Mesenchymal stem cell (in vitro differentiated cells and primary cell): ENCODE data around the gene CNDP1. TPM values are rescaled to one million over a fixed set of nuclear protein-coding genes. Genes with fewer than 3 reads are reported as not detected.

Experiments used
- DNase-seq: peaks from one replicate; pipeline ENCODE4 v3.0.0-alpha.2; 2013
- H2AFZ ChIP-seq: one replicate; pipeline ENCODE4 v1.6.1; 2013; ENCODE audit warnings: low read depth, mild to moderate bottlenecking, control low read depth, inconsistent platforms, low read length, moderate library complexity
- H2AK5ac ChIP-seq: 2 replicates; pipeline ENCODE4 v1.6.1; 2013; ENCODE audit warnings: low read length, moderate library complexity, mild to moderate bottlenecking, inconsistent platforms; ENCODE audit not compliant: severe bottlenecking
- H2BK120ac ChIP-seq: one replicate; pipeline ENCODE4 v1.6.1; 2013; ENCODE audit warnings: low read depth, mild to moderate bottlenecking, inconsistent platforms, low read length, moderate library complexity
- H2BK12ac ChIP-seq, 2 experiments: one replicate each; pipeline ENCODE4 v1.6.1; 2013; ENCODE audit warnings: inconsistent platforms in 2 of 2, low read length in 2 of 2, mild to moderate bottlenecking in 2 of 2, moderate library complexity in 2 of 2, control low read depth in 1 of 2
- H2BK15ac ChIP-seq: one replicate; pipeline ENCODE4 v1.6.1; 2013; ENCODE audit warnings: mild to moderate bottlenecking, low read depth, inconsistent platforms; ENCODE audit not compliant: poor library complexity, severe bottlenecking
- H2BK5ac ChIP-seq: 2 replicates; pipeline ENCODE4 v1.6.1; 2013; ENCODE audit warnings: low read depth, mild to moderate bottlenecking, low read length, control low read depth, inconsistent platforms; ENCODE audit not compliant: poor library complexity, severe bottlenecking
- H3K14ac ChIP-seq, 2 experiments: one replicate each; pipeline ENCODE4 v1.6.1; 2013; ENCODE audit warnings: inconsistent platforms in 2 of 2, low read length in 2 of 2, control low read depth in 1 of 2, mild to moderate bottlenecking in 1 of 2, moderate library complexity in 1 of 2
- H3K18ac ChIP-seq, 2 experiments: one replicate each; pipeline ENCODE4 v1.6.1; 2013; ENCODE audit warnings: inconsistent platforms in 2 of 2, low read length in 2 of 2, control low read depth in 1 of 2, low read depth in 1 of 2, mild to moderate bottlenecking in 1 of 2
- H3K23ac ChIP-seq, 2 experiments: one replicate each; pipeline ENCODE4 v1.6.1; 2013; ENCODE audit warnings: inconsistent platforms in 2 of 2, low read length in 2 of 2, mild to moderate bottlenecking in 2 of 2, moderate library complexity in 2 of 2, control low read depth in 1 of 2
- H3K27ac ChIP-seq: 2 replicates; pipeline ENCODE4 v1.5.1; 2013; ENCODE audit warnings: mild to moderate bottlenecking, moderate library complexity, low read length, control low read depth, inconsistent platforms; ENCODE audit not compliant: poor library complexity, severe bottlenecking
- H3K27me3 ChIP-seq, 2 experiments: 2 replicates each; pipeline versions ENCODE4 v1.6.1 to v1.7.0; 2013; ENCODE audit warnings: low read length in 2 of 2, mild to moderate bottlenecking in 2 of 2, moderate library complexity in 2 of 2, control low read depth in 1 of 2, inconsistent platforms in 1 of 2; ENCODE audit not compliant: control insufficient read depth in 1 of 2, insufficient read depth in 1 of 2
- H3K36me3 ChIP-seq, 2 experiments: 2 replicates each; pipeline versions ENCODE4 v1.6.1 to v1.7.0; 2013; ENCODE audit warnings: low read length in 2 of 2, control low read depth in 1 of 2, inconsistent platforms in 1 of 2, low read depth in 1 of 2, mild to moderate bottlenecking in 1 of 2; ENCODE audit not compliant: insufficient read depth in 2 of 2, control insufficient read depth in 1 of 2
- H3K4ac ChIP-seq, 2 experiments: one replicate each; pipeline ENCODE4 v1.6.1; 2013; ENCODE audit warnings: inconsistent platforms in 2 of 2, low read length in 2 of 2, mild to moderate bottlenecking in 2 of 2, moderate library complexity in 2 of 2, control low read depth in 1 of 2, low read depth in 1 of 2
- H3K4me1 ChIP-seq: 2 replicates; pipeline ENCODE4 v1.6.1; 2013; ENCODE audit warnings: low read depth, low read length, control low read depth; ENCODE audit not compliant: control insufficient read depth, insufficient read depth
- H3K4me2 ChIP-seq: 2 replicates; pipeline ENCODE4 v1.6.1; 2013; ENCODE audit warnings: low read length, mild to moderate bottlenecking, inconsistent platforms; ENCODE audit not compliant: poor library complexity, severe bottlenecking
- H3K4me3 ChIP-seq, 2 experiments: 2 replicates each; pipeline versions ENCODE4 v1.5.1 to v1.7.0; 2013; ENCODE audit warnings: low read length in 2 of 2, mild to moderate bottlenecking in 2 of 2, control low read depth in 1 of 2, low read depth in 1 of 2; ENCODE audit not compliant: insufficient read depth in 1 of 2
- H3K79me1 ChIP-seq: replicated peaks from 2 replicates; pipeline ENCODE4 v1.6.1; 2013; ENCODE audit warnings: mild to moderate bottlenecking, control low read depth, low read length, inconsistent platforms; ENCODE audit not compliant: poor library complexity, severe bottlenecking
- H3K9ac ChIP-seq: 2 replicates; pipeline ENCODE4 v1.7.0; 2013; ENCODE audit warnings: mild to moderate bottlenecking, low read length, moderate library complexity
- H3K9me3 ChIP-seq: 2 replicates; pipeline ENCODE4 v1.7.0; 2013; ENCODE audit warnings: mild to moderate bottlenecking, low read length; ENCODE audit not compliant: control insufficient read depth
- H4K8ac ChIP-seq: one replicate; pipeline ENCODE4 v1.6.1; 2013; ENCODE audit warnings: inconsistent platforms, mild to moderate bottlenecking, low read length, moderate library complexity
- H4K91ac ChIP-seq: one replicate; pipeline ENCODE4 v1.6.1; 2013; ENCODE audit warnings: mild to moderate bottlenecking, low read length, inconsistent platforms
- WGBS: methylation state at CpG from one replicate; pipeline ENCODE4 v1.1.7; 2013; ENCODE audit warnings: mixed read lengths; 5-methylcytosine and 5-hydroxymethylcytosine counted together
- polyA plus RNA-seq, 2 experiments: library from polyadenylated mRNA; stranded (reverse); fragments of 200-250 nt; gene quantifications; one replicate each; pipeline ENCODE4 v1.2.3, GENCODE V29; 2013

The CNDP1 gene, protein sequence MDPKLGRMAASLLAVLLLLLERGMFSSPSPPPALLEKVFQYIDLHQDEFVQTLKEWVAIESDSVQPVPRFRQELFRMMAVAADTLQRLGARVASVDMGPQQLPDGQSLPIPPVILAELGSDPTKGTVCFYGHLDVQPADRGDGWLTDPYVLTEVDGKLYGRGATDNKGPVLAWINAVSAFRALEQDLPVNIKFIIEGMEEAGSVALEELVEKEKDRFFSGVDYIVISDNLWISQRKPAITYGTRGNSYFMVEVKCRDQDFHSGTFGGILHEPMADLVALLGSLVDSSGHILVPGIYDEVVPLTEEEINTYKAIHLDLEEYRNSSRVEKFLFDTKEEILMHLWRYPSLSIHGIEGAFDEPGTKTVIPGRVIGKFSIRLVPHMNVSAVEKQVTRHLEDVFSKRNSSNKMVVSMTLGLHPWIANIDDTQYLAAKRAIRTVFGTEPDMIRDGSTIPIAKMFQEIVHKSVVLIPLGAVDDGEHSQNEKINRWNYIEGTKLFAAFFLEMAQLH
- 0.04 TPM for polyA plus RNA-seq (2013, experiment 1 of 2)
- polyA plus RNA-seq (2013, experiment 2 of 2), result 0.01 TPM

DNA sequence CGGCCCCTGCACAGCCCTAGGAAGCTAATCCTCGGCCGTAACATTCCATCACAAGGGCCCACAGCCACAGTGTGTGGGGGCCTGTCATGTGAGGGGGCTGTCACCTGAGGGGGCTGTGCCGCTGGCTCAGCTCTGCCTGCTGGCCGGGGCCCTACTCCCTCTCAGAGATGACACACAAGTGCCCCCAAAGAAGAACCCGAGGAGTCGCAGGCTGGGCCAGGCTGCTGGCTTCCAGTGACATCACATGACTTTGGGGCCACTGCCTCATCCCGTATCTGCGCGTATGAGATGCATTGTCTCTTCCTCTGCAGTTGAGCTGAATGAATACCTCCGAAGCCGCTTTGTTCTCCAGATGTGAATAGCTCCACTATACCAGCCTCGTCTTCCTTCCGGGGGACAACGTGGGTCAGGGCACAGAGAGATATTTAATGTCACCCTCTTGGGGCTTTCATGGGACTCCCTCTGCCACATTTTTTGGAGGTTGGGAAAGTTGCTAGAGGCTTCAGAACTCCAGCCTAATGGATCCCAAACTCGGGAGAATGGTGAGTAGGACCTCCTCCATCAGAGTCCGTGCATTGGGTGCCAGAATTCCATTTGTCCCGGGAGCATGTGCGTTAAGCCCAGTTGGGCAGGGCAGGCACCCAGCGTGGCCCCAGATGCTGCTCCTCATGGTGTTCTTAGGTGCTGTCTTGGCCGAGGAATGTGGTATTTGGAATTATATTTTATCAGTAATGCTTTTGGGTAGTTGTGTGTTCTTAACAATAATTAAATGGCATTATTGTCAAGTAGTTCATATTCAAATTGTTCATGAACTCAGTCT lies at the start of gene CNDP1:
Gene CNDP1, plus strand, starts transcription at position 351 of the 820 bp plus-strand sequence. Its CDS starts 168 bp downstream, at position 519.
- Histone ChIP-seq H2BK120ac (no peak within 1 kb of the TSS), H4K91ac (no peak within 1 kb of the TSS), H3K27me3 (peaks cover 27 to 36% of the 10 kb centered on the region in 2 experiments), H3K18ac (peak within 1 kb of the TSS in 1 of 2 experiments; percentile 22), H3K27ac (no peak within 1 kb of the TSS), H3K36me3 (no peaks in the 10 kb centered on the region), H4K8ac (no peak within 1 kb of the TSS), H3K23ac (no peak within 1 kb of the TSS), H2AFZ (no peak within 1 kb of the TSS), H3K4me2 (no peak within 1 kb of the TSS), H3K9me3 (no peaks in the 10 kb centered on the region), H3K4me3 (no peak within 1 kb of the TSS), H3K4me1 (no peaks in the 10 kb centered on the region), H2AK5ac (no peak within 1 kb of the TSS), H2BK15ac (no peak within 1 kb of the TSS), H3K14ac (no peak within 1 kb of the TSS), H3K4ac (no peak within 1 kb of the TSS), H3K79me1 (no peaks in the 10 kb centered on the region), H2BK5ac (no peak within 1 kb of the TSS), H3K9ac (no peak within 1 kb of the TSS), H2BK12ac (no peak within 1 kb of the TSS)
- WGBS, result 87% methylated on average over 20 of the region's 21 CpGs
- DNase-seq, result no peak

DNA sequence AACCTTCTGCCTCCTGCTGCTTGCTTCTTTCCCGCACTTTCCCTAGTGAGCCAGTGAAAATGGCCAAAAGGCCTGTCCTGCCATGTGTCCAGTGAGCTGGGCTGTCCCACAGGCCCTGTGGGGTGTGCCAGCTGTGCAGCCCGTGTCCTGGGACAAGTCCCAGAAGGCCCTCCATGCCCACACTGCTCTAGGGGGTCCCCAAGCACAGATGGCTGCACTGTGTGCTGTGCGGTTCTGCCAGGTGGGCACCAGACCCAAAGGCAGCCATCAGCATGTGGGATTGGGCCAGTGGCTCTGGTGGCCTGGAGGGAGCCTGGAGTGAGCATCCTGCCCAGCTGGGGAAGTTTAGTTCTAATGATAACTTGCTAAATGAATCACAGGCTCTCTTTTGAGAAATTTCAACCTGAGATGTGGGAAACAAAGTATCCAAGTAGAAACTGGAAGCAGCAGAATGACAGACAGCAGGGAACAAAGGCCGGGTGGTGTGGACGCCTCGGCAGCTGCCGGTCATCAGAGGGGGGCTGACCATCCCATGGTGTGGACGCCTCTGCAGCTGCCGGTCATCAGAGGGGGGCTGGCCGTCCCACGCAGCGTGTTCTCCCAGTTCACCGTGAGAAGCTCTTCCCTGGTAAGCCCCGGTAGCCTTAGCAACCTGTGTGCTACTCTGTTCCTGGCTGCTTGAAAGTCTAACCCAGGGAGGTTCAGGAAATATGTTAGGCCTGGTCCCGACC lies 48.0 kb upstream of the CNDP1 start:
- Histone ChIP-seq H2AK5ac (no peak overlapping the region), H4K91ac (peak overlapping the region; percentile 34)
- WGBS, result 87% methylated on average over 13 of the region's 15 CpGs

DNA sequence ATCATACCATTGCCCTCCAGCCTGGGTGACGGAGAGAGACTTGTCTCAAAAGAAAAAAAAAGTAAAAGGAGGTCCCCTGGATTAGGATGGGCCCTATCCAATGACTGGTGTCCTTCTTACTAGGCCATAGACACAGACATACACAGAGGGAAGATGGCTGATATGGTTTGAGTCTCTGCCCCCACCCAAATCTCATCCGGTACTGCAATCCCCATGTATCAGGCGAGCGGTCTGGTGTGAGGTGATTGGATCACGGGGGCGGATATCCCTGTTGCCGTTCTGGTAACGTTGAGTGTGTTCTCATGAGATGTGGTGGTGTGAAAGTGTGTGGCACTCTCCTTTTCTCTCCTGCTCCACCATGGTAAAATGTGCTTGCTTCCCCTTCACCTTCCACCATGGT lies 45.9 kb upstream of the CNDP1 start:
- Histone ChIP-seq H2BK15ac (no peak overlapping the region), H3K9me3 (peaks cover 5% of the 10 kb centered on the region), H2BK12ac (no peak overlapping the region), H2BK120ac (no peak overlapping the region), H2BK5ac (no peak overlapping the region), H3K4me1 (peaks cover 1% of the 10 kb centered on the region), H4K8ac (no peak overlapping the region), H2AFZ (no peak overlapping the region), H2AK5ac (no peak overlapping the region), H3K4me2 (no peak overlapping the region), H3K23ac (no peak overlapping the region), H3K27me3 (peaks cover 0 to 18% of the 10 kb centered on the region in 2 experiments), H3K14ac (no peak overlapping the region), H3K18ac (no peak overlapping the region), H4K91ac (no peak overlapping the region), H3K9ac (no peak overlapping the region), H3K27ac (no peak overlapping the region), H3K79me1 (no peaks in the 10 kb centered on the region), H3K4ac (no peak overlapping the region), H3K36me3 (no peaks in the 10 kb centered on the region), H3K4me3 (no peak overlapping the region)
- WGBS, result 96% methylated on average over 8 of the region's 8 CpGs
- no peak for DNase-seq

More for the DNA sequence above, 48.0 kb upstream of the CNDP1 start:
- H3K4ac ChIP-seq, result no peak overlapping the region
- H3K79me1 ChIP-seq, result no peaks in the 10 kb centered on the region
- no peaks in the 10 kb centered on the region for H3K9me3 ChIP-seq
- no peak overlapping the region for H3K27ac ChIP-seq
- H2BK120ac ChIP-seq, result no peak overlapping the region
- peaks cover 0 to 12% of the 10 kb centered on the region in 2 experiments for H3K27me3 ChIP-seq
- H2BK15ac ChIP-seq, result no peak overlapping the region
- DNase-seq, result no peak
- H2AFZ ChIP-seq, result no peak overlapping the region
- no peak overlapping the region for H3K4me2 ChIP-seq
- H3K36me3 ChIP-seq, result no peaks in the 10 kb centered on the region
- no peak overlapping the region for H3K23ac ChIP-seq
- H2BK5ac ChIP-seq, result no peak overlapping the region
- H3K4me1 ChIP-seq, result peaks cover 1% of the 10 kb centered on the region
- no peak overlapping the region for H3K9ac ChIP-seq
- H3K4me3 ChIP-seq, result no peak overlapping the region
- peak overlapping the region in 1 of 2 experiments; percentile 57 for H3K14ac ChIP-seq
- peak overlapping the region in 1 of 2 experiments; percentile 71 for H3K18ac ChIP-seq
- H2BK12ac ChIP-seq, result peak overlapping the region in 1 of 2 experiments; percentile 67
- H4K8ac ChIP-seq, result peak overlapping the region; percentile 35
